Heart left ventricle (tissue), 13 donors: ENCODE measurements around the gene CMIP.

Experiments
- CTCF ChIP-seq, 12 donors: fragments of 200-600 bp; sonication (generic) in 4 of 12; IDR thresholded peaks; one replicate each; pipeline versions ENCODE4 v1.5.0 to v1.8.0; 2018 to 2022; ENCODE audit warnings: antibody characterized with exemption in 12 of 12, mild to moderate bottlenecking in 5 of 12
- POLR2A ChIP-seq, 2 donors: fragments of 450-650 bp; IDR thresholded peaks; one replicate each; pipeline ENCODE4 v1.6.1; 2017; ENCODE audit warnings: antibody characterized with exemption in 2 of 2, mild to moderate bottlenecking in 2 of 2, moderate library complexity in 2 of 2
- donor health status: ischemic (EF 13 %, LVEDD 7.1; RV severe dilation, severe dysfunction).
- donor health status: DM: no; HTN: yes; CAD: no.
- donor health status: DM: no; HTN: no; CAD: no.
- donor health status: ischemic (EF 25% LVEDD 6.9; RV normal size, moderate dysfunction).
- donor health status: ischemic (EF 25% LVEDD 5.7; RV mildly dilated, moderate dysfunction).
- donor health status: ischemic (EF 35%, LVEDD 5.7; RV mildly dilated, moderate dysfunction).
- donor health status: nonischemic (EF 11% LVEDD 7.7; RV severe dilation, severe dysfunction).
- donor health status: DM: yes; HTN: yes; CAD: no.
- donor health status: PGD.
- donor health status: ischemic (EF 29% LVEDD 5.4; RV normal size, mild dysfunction).
- donor health status: nonischemic (EF 23%, LVEDD 6.1; RV moderate dilation, normal function).

- no peak for TF ChIP-seq CTCF (IDR thresholded peaks at IDR 0.05)
- no peak for TF ChIP-seq POLR2A (IDR thresholded peaks at IDR 0.05)
Measured at GRCh38 chr16:81566086-81567007, 121.7 kb downstream of the CMIP start.
